ENCODE results near the gene DCAF7.

Gene DCAF7

GRCh38 chr17:63525190-63525946 lies 24.9 kb upstream of the DCAF7 start:
- DNase-seq (ENCODE audit: low spot score), result no peak

- DNase-seq (ENCODE audit: low spot score), result no peak
Measured at GRCh38 chr17:63526861-63527260, 23.4 kb upstream of the DCAF7 start.

GRCh38 chr17:63528183-63528582 lies 22.1 kb upstream of the DCAF7 start:
- DNase-seq (ENCODE audit: low spot score), result no peak

GRCh38 chr17:63529711-63530556 lies 20.3 kb upstream of the DCAF7 start:
- no peak for DNase-seq (ENCODE audit: low spot score)

- no peak for DNase-seq (ENCODE audit: low spot score)
Measured at GRCh38 chr17:63530557-63531021, 19.7 kb upstream of the DCAF7 start.

GRCh38 chr17:63531022-63531965 lies 19.0 kb upstream of the DCAF7 start:
- no peak for DNase-seq (ENCODE audit: low spot score)

GRCh38 chr17:63533433-63534077 lies 16.7 kb upstream of the DCAF7 start:
- DNase-seq (ENCODE audit: low spot score), result no peak

GRCh38 chr17:63534078-63534570 lies 16.2 kb upstream of the DCAF7 start:
- no peak for DNase-seq (ENCODE audit: low spot score)

GRCh38 chr17:63534816-63535455 lies 15.3 kb upstream of the DCAF7 start:
- no peak for DNase-seq (ENCODE audit: low spot score)

- no peak for DNase-seq (ENCODE audit: low spot score)
Measured at GRCh38 chr17:63535640-63536039, 14.6 kb upstream of the DCAF7 start.

- DNase-seq (ENCODE audit: low spot score), result no peak
Measured at GRCh38 chr17:63537001-63537400, 13.3 kb upstream of the DCAF7 start.

- no peak for DNase-seq (ENCODE audit: low spot score)
Measured at GRCh38 chr17:63537991-63538692, 12.1 kb upstream of the DCAF7 start.

GRCh38 chr17:63538693-63539595 lies 11.3 kb upstream of the DCAF7 start:
- no peak for DNase-seq (ENCODE audit: low spot score)

GRCh38 chr17:63540590-63540989 lies 9.7 kb upstream of the DCAF7 start:
- no peak for DNase-seq (ENCODE audit: low spot score)

GRCh38 chr17:63542218-63542545 lies 8.1 kb upstream of the DCAF7 start:
- DNase-seq (ENCODE audit: low spot score), result no peak

GRCh38 chr17:63542942-63543821 lies 7.1 kb upstream of the DCAF7 start:
- no peak for DNase-seq (ENCODE audit: low spot score)

GRCh38 chr17:63543822-63544420 lies 6.4 kb upstream of the DCAF7 start:
- no peak for DNase-seq (ENCODE audit: low spot score)

Data from pons (tissue), 1 donor.